Ascending aorta (tissue), 2 donors: ENCODE measurements around the gene ADAMTS17. TPM values are rescaled to one million over a fixed set of nuclear protein-coding genes. Genes with fewer than 3 reads are reported as not detected.

Source experiments
- DNase-seq, 2 donors: peaks; one replicate each; pipeline ENCODE4 v3.0.0-alpha.2; 2019; ENCODE audit warnings: low spot score in 2 of 2
- H3K27ac ChIP-seq, 2 donors: fragments of 200-600 bp; sonication (generic); one replicate each; pipeline ENCODE4 v1.5.1; 2016 to 2017; ENCODE audit warnings: mild to moderate bottlenecking in 1 of 2
- H3K27me3 ChIP-seq: fragments of 200-600 bp; sonication (generic); one replicate; pipeline ENCODE4 v1.5.1; 2017
- H3K36me3 ChIP-seq, 2 donors: fragments of 200-600 bp; sonication (generic); one replicate each; pipeline ENCODE4 v1.5.1; 2016
- H3K4me1 ChIP-seq, 2 donors: fragments of 200-600 bp; sonication (generic); one replicate each; pipeline ENCODE4 v1.5.1; 2016 to 2017; ENCODE audit warnings: mild to moderate bottlenecking in 1 of 2
- H3K4me3 ChIP-seq, 2 donors: fragments of 200-600 bp; sonication (generic); one replicate each; pipeline ENCODE4 v1.5.1; 2016 to 2017; ENCODE audit warnings: mild to moderate bottlenecking in 1 of 2
- H3K9me3 ChIP-seq, 2 donors: fragments of 200-600 bp; sonication (generic); one replicate each; pipeline ENCODE4 v1.5.1; 2016
- intact Hi-C: fragments of 100-400 bp; cut with DNase I; formaldehyde crosslinking; loops from one replicate; pipeline ENCODE4 v1.15.1; 2023
- total RNA-seq: library from RNA; depleted of rRNA; stranded (reverse); fragments of >200 nt; gene quantifications from one replicate; pipeline ENCODE4 v1.1.0, GENCODE V29; 2016
- TF ChIP-seq, protein P1 (sequence below), 3 experiments: fragments of 200-600 bp in 2 of 3; fragments of 450-650 bp in 1 of 3; sonication (generic) in 2 of 3; IDR thresholded peaks; one replicate each; pipeline ENCODE4 v1.5.1; 2016 to 2019; ENCODE audit warnings: antibody characterized with exemption in 3 of 3, mild to moderate bottlenecking in 1 of 3, moderate library complexity in 1 of 3

Gene ADAMTS17
- total RNA-seq, 1 donor from 2014 or later: 2.8 TPM

GRCh38 chr15:100308213-100308600, 33.6 kb downstream of the ADAMTS17 start:
- Histone ChIP-seq H3K27me3 (no peaks in the 10 kb centered on the region), H3K4me3 (peak overlapping the region; percentile 18 to 60), H3K27ac (peak overlapping the region; percentile 57 to 59), H3K36me3 (no peaks in the 10 kb centered on the region), H3K4me1 (peaks cover 0 to 27% of the 10 kb centered on the region in 2 donors), H3K9me3 (peaks cover 0 to 5% of the 10 kb centered on the region in 2 donors)
- intact Hi-C loops: loop anchor here (5.0 kb wide), 1 partner anchor 66 kb away; no protein-coding TSS in a partner anchor
- no peak for DNase-seq
- TF ChIP-seq, protein P1, sequence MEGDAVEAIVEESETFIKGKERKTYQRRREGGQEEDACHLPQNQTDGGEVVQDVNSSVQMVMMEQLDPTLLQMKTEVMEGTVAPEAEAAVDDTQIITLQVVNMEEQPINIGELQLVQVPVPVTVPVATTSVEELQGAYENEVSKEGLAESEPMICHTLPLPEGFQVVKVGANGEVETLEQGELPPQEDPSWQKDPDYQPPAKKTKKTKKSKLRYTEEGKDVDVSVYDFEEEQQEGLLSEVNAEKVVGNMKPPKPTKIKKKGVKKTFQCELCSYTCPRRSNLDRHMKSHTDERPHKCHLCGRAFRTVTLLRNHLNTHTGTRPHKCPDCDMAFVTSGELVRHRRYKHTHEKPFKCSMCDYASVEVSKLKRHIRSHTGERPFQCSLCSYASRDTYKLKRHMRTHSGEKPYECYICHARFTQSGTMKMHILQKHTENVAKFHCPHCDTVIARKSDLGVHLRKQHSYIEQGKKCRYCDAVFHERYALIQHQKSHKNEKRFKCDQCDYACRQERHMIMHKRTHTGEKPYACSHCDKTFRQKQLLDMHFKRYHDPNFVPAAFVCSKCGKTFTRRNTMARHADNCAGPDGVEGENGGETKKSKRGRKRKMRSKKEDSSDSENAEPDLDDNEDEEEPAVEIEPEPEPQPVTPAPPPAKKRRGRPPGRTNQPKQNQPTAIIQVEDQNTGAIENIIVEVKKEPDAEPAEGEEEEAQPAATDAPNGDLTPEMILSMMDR (IDR thresholded peaks at IDR 0.05): no peak

DNA sequence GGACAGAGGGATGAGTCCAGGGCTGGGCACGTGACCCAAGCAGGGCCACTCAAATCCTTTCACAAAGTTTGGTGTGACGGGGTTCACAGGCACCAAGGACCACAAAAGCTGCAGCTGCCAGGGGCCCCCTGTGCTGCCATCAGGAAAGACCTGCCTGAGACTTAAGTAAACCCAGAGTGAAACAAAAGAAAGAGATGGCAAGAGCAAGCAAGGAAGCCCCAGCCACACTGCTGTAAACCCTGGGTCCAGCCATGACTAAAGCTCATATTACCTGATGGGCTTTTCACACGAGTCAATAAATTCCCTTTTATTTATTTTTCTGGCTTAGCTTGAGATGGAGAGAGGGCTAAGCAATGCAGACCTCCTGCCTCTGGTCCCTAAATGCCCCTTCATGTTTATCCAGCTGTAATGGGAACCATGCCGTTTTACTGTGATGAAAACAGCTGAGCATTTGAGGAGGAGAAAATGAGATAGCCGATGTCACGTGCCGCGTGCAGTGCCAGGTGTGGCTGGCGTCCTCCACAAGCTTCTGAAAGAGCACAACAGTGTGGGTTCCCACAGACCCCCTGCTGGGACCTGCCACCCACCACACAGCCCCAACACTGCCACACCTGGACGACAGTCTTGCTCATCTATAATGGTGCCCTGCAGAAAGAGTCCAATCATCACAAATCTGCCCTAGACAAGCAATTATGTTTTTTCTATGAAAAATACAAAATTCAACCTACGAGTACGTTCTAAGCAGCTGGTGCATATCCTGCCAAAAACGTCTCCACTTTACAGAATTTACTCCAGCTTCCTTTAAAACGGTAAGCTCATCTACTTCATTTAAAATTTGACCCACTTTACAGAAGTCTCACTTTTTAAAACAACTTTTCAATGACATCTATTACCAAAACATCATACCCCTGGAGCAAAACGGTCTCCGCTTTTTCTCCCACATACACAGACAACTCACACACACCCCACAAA, 34.2 kb downstream of the ADAMTS17 start:
- intact Hi-C loops: loop anchor here (5.0 kb wide), 1 partner anchor 65 kb away; no protein-coding TSS in a partner anchor
- peaks cover 0 to 4% of the 10 kb centered on the region in 2 donors for H3K9me3 ChIP-seq
- H3K4me3 ChIP-seq: peak overlapping the region; percentile 18 to 60
- H3K4me1 ChIP-seq: peaks cover 0 to 27% of the 10 kb centered on the region in 2 donors
- no peaks in the 10 kb centered on the region for H3K36me3 ChIP-seq
- H3K27me3 ChIP-seq: no peaks in the 10 kb centered on the region
- peak overlapping the region; percentile 57 to 59 for H3K27ac ChIP-seq
- TF ChIP-seq, protein P1 (IDR thresholded peaks at IDR 0.05): no peak
- no peak for DNase-seq

- H3K27me3 ChIP-seq: no peaks in the 10 kb centered on the region
- peaks cover 0 to 21% of the 10 kb centered on the region in 2 donors for H3K4me1 ChIP-seq
- intact Hi-C loops: loop anchor here (5.0 kb wide), 1 partner anchor 64 kb away; no protein-coding TSS in a partner anchor
- H3K36me3 ChIP-seq: no peaks in the 10 kb centered on the region
- peaks cover 0 to 7% of the 10 kb centered on the region in 2 donors for H3K9me3 ChIP-seq
- H3K4me3 ChIP-seq: no peak overlapping the region
- DNase-seq: no peak
- no peak overlapping the region for H3K27ac ChIP-seq
- TF ChIP-seq, protein P1 (IDR thresholded peaks at IDR 0.05): no peak
Measured at GRCh38 chr15:100306098-100306497, 35.7 kb downstream of the ADAMTS17 start.

GRCh38 chr15:100301910-100302431, 39.8 kb downstream of the ADAMTS17 start:
- intact Hi-C loops: no loop called here

GRCh38 chr15:100298257-100298656, 43.5 kb downstream of the ADAMTS17 start:
- intact Hi-C loops: no loop called here
- Histone ChIP-seq H3K4me3 (no peak overlapping the region), H3K4me1 (peaks cover 0 to 2% of the 10 kb centered on the region in 2 donors), H3K27me3 (no peaks in the 10 kb centered on the region), H3K27ac (no peak overlapping the region), H3K9me3 (peaks cover 0 to 13% of the 10 kb centered on the region in 2 donors), H3K36me3 (no peaks in the 10 kb centered on the region)
- no peak for DNase-seq
- TF ChIP-seq, protein P1 (IDR thresholded peaks at IDR 0.05): no peak

More at GRCh38 chr15:100301910-100302431, 39.8 kb downstream of the ADAMTS17 start:
- H3K9me3 ChIP-seq: peaks cover 0 to 13% of the 10 kb centered on the region in 2 donors
- no peaks in the 10 kb centered on the region for H3K27me3 ChIP-seq
- H3K4me3 ChIP-seq: no peak overlapping the region
- no peak for DNase-seq
- no peak overlapping the region for H3K27ac ChIP-seq
- no peaks in the 10 kb centered on the region for H3K4me1 ChIP-seq
- TF ChIP-seq, protein P1 (IDR thresholded peaks at IDR 0.05): no peak
- H3K36me3 ChIP-seq: no peaks in the 10 kb centered on the region
